Natural killer cell (primary cell): Measurements from ENCODE around the gene SCAF4. TPM values are rescaled to one million over a fixed set of nuclear protein-coding genes. Genes with fewer than 3 reads are reported as not detected.
A peak's percentile ranks its signal among the peaks of the same experiment; 100 is the strongest.

Experiments used
- ATAC-seq, 3 donors: fragments of 150-1000 bp in 2 of 3; fragments of 200-7000 bp in 1 of 3; cut with Tn5 transposase; 1 replicate in 1 of 3; 2 replicates in 2 of 3; pipeline ENCODE4 v1.10.0; 2021; ENCODE audit warnings: mild to moderate bottlenecking in 2 of 3, moderate library complexity in 2 of 3
- DNase-seq, 2 donors: peaks; one replicate each; pipeline versions ENCODE4 v3.0.0 to v3.0.0-alpha.2; 2013 to 2021; ENCODE audit warnings: mixed read lengths in 1 of 2
- H3K27ac ChIP-seq: one replicate; pipeline ENCODE4 v1.5.1; 2013; ENCODE audit warnings: mild to moderate bottlenecking, low read length
- H3K27me3 ChIP-seq: one replicate; pipeline ENCODE4 v1.6.1; 2013; ENCODE audit warnings: low read length; ENCODE audit not compliant: control insufficient read depth, insufficient read depth
- H3K36me3 ChIP-seq: one replicate; pipeline ENCODE4 v1.6.1; 2013; ENCODE audit warnings: low read length; ENCODE audit not compliant: control insufficient read depth, insufficient read depth
- H3K4me1 ChIP-seq: one replicate; pipeline ENCODE4 v1.6.1; 2013; ENCODE audit warnings: low read length; ENCODE audit not compliant: control insufficient read depth, insufficient read depth
- H3K4me3 ChIP-seq: one replicate; pipeline ENCODE4 v1.5.1; 2013; ENCODE audit warnings: low read length
- H3K9me3 ChIP-seq: one replicate; pipeline ENCODE4 v1.6.1; 2013; ENCODE audit warnings: low read length; ENCODE audit not compliant: control insufficient read depth, insufficient read depth
- H3K27ac Mint-ChIP-seq, 2 donors: one replicate each; pipeline ENCODE4 v1.8.0; 2022; ENCODE audit warnings: mild to moderate bottlenecking in 2 of 2, mixed read lengths in 2 of 2, moderate library complexity in 1 of 2
- H3K27me3 Mint-ChIP-seq, 2 donors: one replicate each; pipeline ENCODE4 v1.8.0; 2022; ENCODE audit warnings: low read depth in 2 of 2, mixed read lengths in 2 of 2
- H3K36me3 Mint-ChIP-seq: one replicate; pipeline ENCODE4 v1.8.0; 2022; ENCODE audit warnings: mixed read lengths
- H3K4me1 Mint-ChIP-seq, 2 donors: one replicate each; pipeline ENCODE4 v1.8.0; 2022; ENCODE audit warnings: mixed read lengths in 2 of 2
- H3K4me3 Mint-ChIP-seq: one replicate; pipeline ENCODE4 v1.8.0; 2022; ENCODE audit warnings: mild to moderate bottlenecking, moderate library complexity, mixed read lengths
- H3K9me3 Mint-ChIP-seq, 2 donors: one replicate each; pipeline ENCODE4 v1.8.0; 2022; ENCODE audit warnings: mixed read lengths in 2 of 2
- CTCF ChIP-seq: fragments of 200-600 bp; IDR thresholded peaks from one replicate; pipeline ENCODE4 v1.8.0; 2022; ENCODE audit warnings: antibody characterized with exemption
- WGBS: methylation state at CpG from one replicate; pipeline ENCODE4 v1.1.7; 2013; ENCODE audit warnings: missing lambda C conversion rate; ENCODE audit not compliant: insufficient coverage; 5-methylcytosine and 5-hydroxymethylcytosine counted together
- intact Hi-C: fragments of 100-400 bp; cut with micrococcal nuclease; formaldehyde crosslinking; loops from one replicate; pipeline ENCODE4 v1.14.2; 2022
- total RNA-seq, 4 donors: library from RNA; stranded (reverse); fragments of 120-200 nt in 1 of 4; gene quantifications; one replicate each; pipeline versions ENCODE4 v1.2.3 to v1.2.4, GENCODE V29; 2013 to 2022

SCAF4 gene
- total RNA-seq, 3 donors from 2014 or later (not counting 1 experiment from before 2014, with no cell fraction given): 93.2 to 109 (median 101) TPM

- no peaks in the 10 kb centered on the region for H3K36me3 ChIP-seq
- DNase-seq (no peak), ATAC-seq (no peak)
- Mint-ChIP-seq H3K36me3 (no peaks in the 10 kb centered on the region), H3K27me3 (peaks cover 9 to 12% of the 10 kb centered on the region in 2 donors), H3K4me1 (no peaks in the 10 kb centered on the region), H3K4me3 (no peak overlapping the region), H3K9me3 (no peaks in the 10 kb centered on the region), H3K27ac (no peak overlapping the region)
- no peaks in the 10 kb centered on the region for H3K27me3 ChIP-seq
- no peak overlapping the region for H3K4me3 ChIP-seq
- H3K27ac ChIP-seq: no peak overlapping the region
- WGBS: 85% methylated on average over 4 of the region's 5 CpGs
- peaks cover 6% of the 10 kb centered on the region for H3K4me1 ChIP-seq
- intact Hi-C loops: no loop called here
- TF ChIP-seq CTCF: no peak
- no peaks in the 10 kb centered on the region for H3K9me3 ChIP-seq
Observed at GRCh38 chr21:31777857-31778256, 45.9 kb upstream of the SCAF4 start.

- H3K36me3 ChIP-seq: no peaks in the 10 kb centered on the region
- H3K4me1 ChIP-seq: peaks cover 11% of the 10 kb centered on the region
- DNase-seq: no peak
- ATAC-seq: no peak
- TF ChIP-seq CTCF: no peak
- H3K27me3 ChIP-seq: no peaks in the 10 kb centered on the region
- H3K4me3 ChIP-seq: no peak overlapping the region
- Mint-ChIP-seq H3K36me3 (no peaks in the 10 kb centered on the region), H3K27ac (no peak overlapping the region), H3K9me3 (no peaks in the 10 kb centered on the region), H3K4me1 (no peaks in the 10 kb centered on the region), H3K4me3 (no peak overlapping the region), H3K27me3 (no peaks in the 10 kb centered on the region)
- H3K9me3 ChIP-seq: no peaks in the 10 kb centered on the region
- intact Hi-C loops: no loop called here
- WGBS: no CpG with 5 or more reads among the region's 1 CpG
- H3K27ac ChIP-seq: no peak overlapping the region
Observed at GRCh38 chr21:31774031-31774430, 42.1 kb upstream of the SCAF4 start.

GRCh38 chr21:31772674-31773555, 41.0 kb upstream of the SCAF4 start:
- Histone ChIP-seq H3K9me3 (no peaks in the 10 kb centered on the region), H3K27ac (peak overlapping the region; percentile 84), H3K4me3 (no peak overlapping the region), H3K36me3 (no peaks in the 10 kb centered on the region), H3K27me3 (no peaks in the 10 kb centered on the region), H3K4me1 (peaks cover 11% of the 10 kb centered on the region)
- Mint-ChIP-seq H3K4me3 (no peak overlapping the region), H3K4me1 (no peaks in the 10 kb centered on the region), H3K27me3 (peaks cover 0 to 2% of the 10 kb centered on the region in 2 donors), H3K36me3 (no peaks in the 10 kb centered on the region), H3K9me3 (no peaks in the 10 kb centered on the region), H3K27ac (no peak overlapping the region)
- 60% methylated on average over 4 of the region's 5 CpGs for WGBS
- ATAC-seq (no peak), DNase-seq (no peak)
- intact Hi-C loops: no loop called here
- TF ChIP-seq CTCF: no peak
